HG02938 (cell line): ENCODE data around the gene VCY.
"Not testable (repeated sequence)": the region's sequence is repeated elsewhere in the genome, so short reads cannot be mapped to it uniquely, and the experiment has no call there.

Experiments used
- ATAC-seq: cut with Tn5 transposase; IDR thresholded peaks from one replicate; pipeline ENCODE4 v1.9.1; 2021; ENCODE audit warnings: mild to moderate bottlenecking, moderate library complexity; ENCODE audit not compliant: unreplicated experiment

Gene VCY

DNA sequence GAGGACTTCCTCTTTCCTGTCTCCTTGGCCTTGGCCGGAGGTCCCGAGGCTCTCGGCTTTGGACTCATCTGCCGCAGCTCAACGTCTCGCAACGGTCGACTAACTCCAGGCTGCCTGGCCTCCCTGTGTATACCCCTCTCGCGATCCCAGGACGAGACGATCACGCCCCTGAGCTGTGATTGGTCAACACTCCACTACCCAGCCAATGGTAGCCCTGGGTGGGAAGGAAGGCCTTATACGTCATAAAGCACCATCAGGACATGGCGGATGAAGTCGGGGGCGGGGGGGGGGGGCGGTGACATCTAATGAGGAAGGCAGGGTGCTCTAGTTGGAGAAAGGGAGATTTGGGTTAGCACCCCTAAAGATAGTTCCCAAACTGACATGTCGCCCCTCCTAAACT is at the start of gene VCY:
Gene VCY (minus strand): TSS at position 101 of the 400 bp plus-strand sequence. CDS start 33 bp downstream, at position 68.
- ATAC-seq = not testable (repeated sequence)

DNA sequence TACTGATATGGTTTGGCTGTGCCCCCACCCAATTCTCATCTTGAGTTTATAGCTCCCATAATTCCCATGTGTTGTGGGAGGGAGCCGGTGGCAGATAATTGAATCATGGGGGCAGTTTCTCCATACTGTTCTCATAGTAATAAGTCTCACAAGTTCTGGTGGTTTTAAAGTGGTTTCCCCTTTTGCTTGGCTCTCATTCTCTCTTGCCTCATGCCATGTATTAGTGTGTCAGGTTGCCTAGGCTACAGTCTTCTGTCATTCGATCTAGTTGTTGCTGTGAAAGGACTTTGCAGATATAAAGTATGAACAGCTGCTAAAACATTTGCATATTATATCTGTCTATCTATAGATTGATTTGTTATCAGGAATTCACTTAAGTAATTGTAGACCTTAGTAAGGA is 44.1 kb upstream of the VCY start:
- ATAC-seq = not testable (repeated sequence)

DNA sequence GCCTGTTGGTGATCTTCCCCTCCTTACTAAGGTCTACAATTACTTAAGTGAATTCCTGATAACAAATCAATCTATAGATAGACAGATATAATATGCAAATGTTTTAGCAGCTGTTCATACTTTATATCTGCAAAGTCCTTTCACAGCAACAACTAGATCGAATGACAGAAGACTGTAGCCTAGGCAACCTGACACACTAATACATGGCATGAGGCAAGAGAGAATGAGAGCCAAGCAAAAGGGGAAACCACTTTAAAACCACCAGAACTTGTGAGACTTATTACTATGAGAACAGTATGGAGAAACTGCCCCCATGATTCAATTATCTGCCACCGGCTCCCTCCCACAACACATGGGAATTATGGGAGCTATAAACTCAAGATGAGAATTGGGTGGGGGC is 25.6 kb upstream of the VCY start:
- ATAC-seq = not testable (repeated sequence)

DNA sequence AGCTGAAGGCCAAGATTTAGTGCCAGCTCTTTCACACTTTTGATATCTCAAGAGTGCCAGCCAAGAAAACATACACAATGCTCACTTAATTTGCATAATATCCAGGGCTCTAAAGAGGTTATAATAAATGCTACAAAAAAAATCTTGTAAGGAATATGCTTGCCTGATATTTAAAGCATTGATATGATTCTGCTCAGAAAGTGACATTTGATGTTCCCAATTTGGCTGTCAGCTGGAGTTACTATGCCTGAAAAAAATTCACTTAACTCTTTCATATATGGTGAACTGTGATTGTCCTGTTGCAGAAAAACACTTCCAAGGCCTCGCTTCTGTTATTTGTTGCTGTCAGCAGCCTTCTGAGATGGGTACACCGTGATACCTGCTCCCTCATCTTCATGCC is 43.9 kb downstream of the VCY start:
- ATAC-seq = not testable (repeated sequence)
